HG03558 (cell line): ENCODE data around the gene KIAA0753.

ENCODE experiments used
- ATAC-seq: cut with Tn5 transposase; IDR thresholded peaks from one replicate; pipeline ENCODE4 v1.9.1; 2021; ENCODE audit warnings: moderate number of reproducible peaks; ENCODE audit not compliant: unreplicated experiment; ENCODE audit errors: extremely low read depth

KIAA0753 gene

GRCh38 chr17:6554342-6554741, 86.2 kb downstream of the KIAA0753 start:
- ATAC-seq, result no peak

GRCh38 chr17:6551869-6552531, 88.5 kb downstream of the KIAA0753 start:
- ATAC-seq, result no peak

GRCh38 chr17:6551356-6551755, 89.2 kb downstream of the KIAA0753 start:
- no peak for ATAC-seq

GRCh38 chr17:6549384-6550036, 91.0 kb downstream of the KIAA0753 start:
- no peak for ATAC-seq

GRCh38 chr17:6548578-6549330, 91.8 kb downstream of the KIAA0753 start:
- ATAC-seq, result no peak

GRCh38 chr17:6548034-6548433, 92.5 kb downstream of the KIAA0753 start:
- ATAC-seq, result no peak

- no peak for ATAC-seq
These were observed 93.2 kb downstream of the KIAA0753 start for GRCh38 chr17:6547336-6547735.

GRCh38 chr17:6546069-6546718, 94.3 kb downstream of the KIAA0753 start:
- ATAC-seq, result no peak

GRCh38 chr17:6545291-6545690, 95.2 kb downstream of the KIAA0753 start:
- ATAC-seq, result no peak

- ATAC-seq, result no peak
These were observed 96.5 kb downstream of the KIAA0753 start for GRCh38 chr17:6544011-6544370.

- ATAC-seq, result no peak
These were observed 97.2 kb downstream of the KIAA0753 start for GRCh38 chr17:6543079-6544010.

GRCh38 chr17:6542577-6542976, 97.9 kb downstream of the KIAA0753 start:
- ATAC-seq, result no peak

GRCh38 chr17:6541886-6542285, 98.6 kb downstream of the KIAA0753 start:
- no peak for ATAC-seq

- ATAC-seq, result no peak
These were observed 100.6 kb downstream of the KIAA0753 start for GRCh38 chr17:6539871-6540270.

- no peak for ATAC-seq
These were observed 103.9 kb downstream of the KIAA0753 start for GRCh38 chr17:6536566-6537065.

- ATAC-seq, result no peak
These were observed 104.5 kb downstream of the KIAA0753 start for GRCh38 chr17:6536053-6536452.

GRCh38 chr17:6534846-6535514, 105.5 kb downstream of the KIAA0753 start:
- no peak for ATAC-seq

GRCh38 chr17:6532441-6532885, 108.0 kb downstream of the KIAA0753 start:
- no peak for ATAC-seq

- ATAC-seq, result no peak
These were observed 108.9 kb downstream of the KIAA0753 start for GRCh38 chr17:6531575-6531974.
